Measurements from ENCODE around the gene LPAR1.

Gene LPAR1

DNA sequence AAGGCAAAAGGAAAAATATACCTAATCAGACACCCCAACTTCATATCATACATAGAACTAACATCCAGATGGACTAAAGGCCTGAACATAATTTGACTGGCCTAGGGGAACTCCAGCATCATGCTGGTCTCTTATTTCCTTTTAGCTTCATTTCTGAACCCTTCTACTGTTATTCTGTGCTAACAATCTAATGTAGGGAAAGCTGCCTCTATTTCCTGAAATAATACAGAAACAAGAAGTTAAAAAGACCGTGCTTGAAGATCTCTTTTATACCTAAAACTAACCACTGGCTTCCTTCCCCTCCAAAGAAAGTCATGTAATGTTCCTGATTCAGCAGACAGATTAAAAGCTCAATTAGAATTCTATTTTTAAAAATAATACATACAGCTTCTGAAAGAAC lies 36.7 kb downstream of the LPAR1 start:
- DNase-seq (ENCODE audit: low read depth), result no peak

GRCh38 chr9:111000202-111000601 lies 38.1 kb downstream of the LPAR1 start:
- DNase-seq (ENCODE audit: low read depth), result no peak

GRCh38 chr9:110999379-110999778 lies 38.9 kb downstream of the LPAR1 start:
- DNase-seq (ENCODE audit: low read depth), result no peak

- DNase-seq (ENCODE audit: low read depth), result peak; percentile 54
These were observed 40.4 kb downstream of the LPAR1 start for GRCh38 chr9:110997847-110998246.

DNA sequence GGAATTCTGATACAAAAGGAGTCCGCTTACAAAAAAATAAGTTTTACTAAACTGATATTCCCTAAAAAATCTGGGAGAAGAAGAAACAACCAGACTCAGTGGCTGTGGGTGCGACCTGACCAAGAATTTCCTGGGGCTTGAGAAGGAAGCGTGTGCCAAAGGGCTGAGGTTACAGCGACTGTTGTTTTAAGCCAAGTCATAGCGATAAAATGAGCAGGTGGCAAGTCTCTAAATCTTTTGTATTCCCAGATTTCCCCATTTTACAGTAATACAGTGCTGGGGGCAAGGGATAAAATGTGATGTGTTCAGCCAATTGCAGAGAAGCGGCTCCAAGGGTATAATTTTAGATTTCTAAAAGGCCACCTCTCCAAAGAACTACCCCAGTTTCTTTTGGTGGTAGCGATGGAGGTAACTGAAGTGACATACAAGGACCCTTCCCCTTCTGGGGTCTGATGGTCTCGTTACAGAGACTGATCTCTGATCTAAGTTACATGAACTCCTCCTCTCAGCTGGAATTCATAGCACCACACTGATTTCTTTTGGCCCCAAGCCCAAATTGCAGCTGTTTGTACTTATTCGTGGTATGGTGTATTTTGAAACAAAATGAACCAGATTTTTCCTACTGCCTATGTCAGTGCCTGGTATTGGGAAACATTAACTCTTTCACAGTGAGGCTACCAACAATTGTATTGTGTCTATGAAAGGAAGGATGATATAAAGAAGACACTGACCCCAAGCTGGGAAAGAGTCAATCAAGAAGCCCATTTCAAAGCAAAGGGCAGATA lies 41.6 kb downstream of the LPAR1 start:
- DNase-seq (ENCODE audit: low read depth), result peak; percentile 85

- peak; percentile 64 for DNase-seq (ENCODE audit: low read depth)
These were observed 42.6 kb downstream of the LPAR1 start for GRCh38 chr9:110995420-110996340.

GRCh38 chr9:110994771-110995241 lies 43.5 kb downstream of the LPAR1 start:
- peak; percentile 72 for DNase-seq (ENCODE audit: low read depth)

DNA sequence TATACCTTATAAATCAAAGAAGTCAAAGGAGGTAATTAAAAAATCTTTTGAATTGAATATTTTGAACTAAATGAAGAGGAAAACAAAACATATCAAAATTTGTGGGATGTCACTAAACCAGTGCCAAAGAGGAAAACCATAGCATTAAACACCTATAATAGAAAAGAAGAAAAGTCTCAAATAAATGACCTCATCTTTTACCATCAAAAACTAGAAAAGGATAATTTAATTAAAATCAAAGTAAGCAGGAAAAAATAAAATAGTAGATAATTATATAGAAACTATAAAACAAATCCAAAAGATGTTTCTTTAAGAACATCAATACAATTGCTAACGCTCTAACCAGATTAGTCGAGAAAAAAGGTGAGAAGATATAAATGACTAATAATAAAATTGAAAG lies 47.8 kb downstream of the LPAR1 start:
- no peak for DNase-seq (ENCODE audit: low read depth)

- peak; percentile 39 for DNase-seq (ENCODE audit: low read depth)
These were observed 51.7 kb downstream of the LPAR1 start for GRCh38 chr9:110986529-110986928.

- DNase-seq (ENCODE audit: low read depth), result no peak
These were observed 53.3 kb downstream of the LPAR1 start for GRCh38 chr9:110984890-110985437.

GRCh38 chr9:110980261-110980660 lies 58.0 kb downstream of the LPAR1 start:
- DNase-seq (ENCODE audit: low read depth), result peak; percentile 19

DNA sequence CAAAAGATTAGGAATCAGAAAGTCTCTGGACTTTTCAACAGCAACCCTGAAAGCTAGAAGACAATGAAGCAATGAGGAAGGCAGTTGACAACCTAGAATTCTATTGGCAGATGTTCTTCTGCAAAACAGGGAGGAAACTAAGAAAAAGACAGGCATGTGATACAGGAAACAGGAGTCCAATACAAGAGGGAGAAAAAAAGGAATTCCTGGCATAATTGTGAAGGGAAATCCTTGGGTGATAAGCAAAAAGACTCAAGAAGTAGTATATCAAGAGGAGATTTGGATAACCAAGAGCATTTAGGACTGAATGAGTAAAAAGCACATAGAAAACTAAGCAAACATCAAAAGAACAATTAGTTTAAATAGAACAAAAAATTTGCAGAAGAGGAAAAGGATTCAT lies 58.6 kb downstream of the LPAR1 start:
- peak; percentile 33 for DNase-seq (ENCODE audit: low read depth)

- peak; percentile 12 for DNase-seq (ENCODE audit: low read depth)
These were observed 59.8 kb downstream of the LPAR1 start for GRCh38 chr9:110978516-110978915.

GRCh38 chr9:110977259-110977709 lies 61.0 kb downstream of the LPAR1 start:
- peak; percentile 59 for DNase-seq (ENCODE audit: low read depth)

GRCh38 chr9:110975969-110976368 lies 62.3 kb downstream of the LPAR1 start:
- no peak for DNase-seq (ENCODE audit: low read depth)

- DNase-seq (ENCODE audit: low read depth), result no peak
These were observed 63.0 kb downstream of the LPAR1 start for GRCh38 chr9:110975278-110975677.

DNA sequence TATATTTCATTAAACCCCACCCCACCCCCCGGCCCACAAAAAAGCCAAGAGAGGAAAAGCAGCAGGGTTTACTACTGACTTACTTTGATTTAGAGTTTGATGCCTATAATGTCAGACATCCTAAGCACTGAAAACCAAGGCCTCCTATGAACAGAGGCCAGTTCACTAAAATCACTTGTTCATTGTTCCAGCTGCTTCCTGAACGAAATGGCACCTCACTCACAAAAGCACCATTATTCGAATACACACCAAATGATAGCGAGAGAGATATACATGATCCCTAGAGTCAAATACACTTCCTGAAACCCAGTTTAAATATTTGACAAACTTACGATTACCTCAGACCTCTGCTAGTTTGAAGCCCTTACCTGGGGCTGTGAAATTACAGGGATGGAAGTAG lies 66.6 kb downstream of the LPAR1 start:
- no peak for DNase-seq (ENCODE audit: low read depth)

GRCh38 chr9:110971234-110971633 lies 67.0 kb downstream of the LPAR1 start:
- DNase-seq (ENCODE audit: low read depth), result peak; percentile 44

DNA sequence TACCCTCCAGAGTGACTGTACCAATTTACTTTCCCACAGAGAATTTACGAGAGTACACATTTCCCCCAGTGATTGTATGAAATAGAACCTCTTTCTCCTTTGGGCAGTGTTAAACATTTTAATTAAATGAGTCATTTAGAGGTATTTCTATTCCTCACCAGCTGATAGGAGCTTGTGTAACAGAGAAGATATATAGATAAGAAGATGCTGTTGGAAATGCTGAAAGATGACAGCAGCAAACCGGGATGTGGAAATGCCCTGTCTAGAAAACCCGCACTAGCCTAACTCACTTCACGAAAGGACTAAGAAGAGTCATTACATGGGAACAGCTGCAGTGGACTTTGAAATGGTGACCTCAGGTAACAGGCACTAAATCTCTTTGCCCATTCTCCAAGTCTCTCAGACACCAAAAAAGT lies 68.3 kb downstream of the LPAR1 start:
- DNase-seq (ENCODE audit: low read depth), result peak; percentile 97

GRCh38 chr9:110968096-110968495 lies 70.2 kb downstream of the LPAR1 start:
- no peak for DNase-seq (ENCODE audit: low read depth)

DNA sequence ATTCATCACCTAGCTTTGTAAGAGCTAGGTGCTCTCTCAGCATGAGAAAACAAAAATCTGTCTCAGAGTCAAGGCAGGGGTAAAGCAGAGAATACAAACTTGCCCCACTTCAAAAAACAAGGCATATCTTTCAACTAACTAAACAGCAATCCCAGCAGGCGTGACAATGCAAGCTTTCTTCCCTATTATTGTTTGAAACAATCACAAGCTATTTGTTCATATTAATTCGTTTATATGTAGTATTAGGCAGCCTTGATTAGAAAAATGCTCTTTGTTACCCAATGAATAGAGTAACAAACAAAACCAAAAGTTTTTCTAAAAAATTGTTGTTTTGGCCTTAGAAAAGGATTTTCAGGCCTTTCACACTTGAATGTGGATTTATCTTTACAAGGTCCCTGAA lies 71.1 kb downstream of the LPAR1 start:
- DNase-seq (ENCODE audit: low read depth), result no peak

DNA sequence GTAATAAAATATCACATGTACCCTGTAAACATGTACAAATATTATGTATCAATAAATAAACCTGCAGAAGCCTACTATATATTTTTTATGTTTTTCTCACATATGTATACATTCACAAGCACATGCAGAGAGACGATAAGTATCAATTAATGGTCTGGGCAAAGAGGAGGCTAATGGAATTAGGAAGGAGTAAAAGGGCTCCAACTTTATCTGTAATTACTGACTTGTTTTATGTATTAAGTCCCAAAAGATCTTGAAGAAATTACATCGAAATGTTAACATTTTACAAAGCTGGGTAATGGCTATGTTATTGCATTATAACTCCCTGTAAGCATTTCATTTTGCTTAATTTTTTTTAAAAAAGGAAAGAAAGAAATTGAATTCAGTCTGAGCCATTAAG lies 78.0 kb downstream of the LPAR1 start:
- no peak for DNase-seq (ENCODE audit: low read depth)

- peak; percentile 50 for DNase-seq (ENCODE audit: low read depth)
These were observed 79.4 kb downstream of the LPAR1 start for GRCh38 chr9:110958847-110959246.

Measured in EH (cell line).